GM12892 (cell line): ENCODE measurements around the gene SLCO4C1.

Experiments
- POLR2A ChIP-seq: IDR thresholded peaks from 2 replicates; pipeline ENCODE4 v1.6.1; 2011; ENCODE audit warnings: low read depth, low read length, control low read depth
- TAF1 ChIP-seq: IDR thresholded peaks from 2 replicates; pipeline ENCODE4 v1.6.1; 2011; ENCODE audit warnings: low read depth, mild to moderate bottlenecking, control low read depth, low read length, borderline replicate concordance

- no peak for TF ChIP-seq POLR2A
- no peak for TF ChIP-seq TAF1
Measured at GRCh38 chr5:102313912-102314311, 17.8 kb upstream of the SLCO4C1 start.
